ENCODE measurements around the gene HDGFL1.

Gene HDGFL1

DNA sequence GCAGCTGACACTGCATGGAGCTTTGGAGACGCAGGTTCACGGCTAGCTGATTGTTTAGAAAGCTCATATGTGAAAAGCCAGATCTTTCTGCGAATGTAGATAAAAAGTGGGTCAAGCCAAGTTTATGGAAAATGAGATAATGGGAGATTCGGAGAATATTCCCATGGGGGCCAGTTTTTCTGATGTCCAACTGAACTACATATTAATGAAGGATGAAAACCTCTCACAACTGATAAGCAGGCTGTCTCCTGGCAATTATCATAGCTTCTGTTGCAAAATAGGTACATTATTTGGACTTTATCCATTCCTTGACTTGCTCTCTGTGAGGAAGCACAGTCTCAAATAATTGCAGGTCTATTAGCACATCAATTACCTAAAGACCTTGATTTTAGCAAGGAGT lies 21.1 kb downstream of the HDGFL1 start:
- TF ChIP-seq, protein P1, sequence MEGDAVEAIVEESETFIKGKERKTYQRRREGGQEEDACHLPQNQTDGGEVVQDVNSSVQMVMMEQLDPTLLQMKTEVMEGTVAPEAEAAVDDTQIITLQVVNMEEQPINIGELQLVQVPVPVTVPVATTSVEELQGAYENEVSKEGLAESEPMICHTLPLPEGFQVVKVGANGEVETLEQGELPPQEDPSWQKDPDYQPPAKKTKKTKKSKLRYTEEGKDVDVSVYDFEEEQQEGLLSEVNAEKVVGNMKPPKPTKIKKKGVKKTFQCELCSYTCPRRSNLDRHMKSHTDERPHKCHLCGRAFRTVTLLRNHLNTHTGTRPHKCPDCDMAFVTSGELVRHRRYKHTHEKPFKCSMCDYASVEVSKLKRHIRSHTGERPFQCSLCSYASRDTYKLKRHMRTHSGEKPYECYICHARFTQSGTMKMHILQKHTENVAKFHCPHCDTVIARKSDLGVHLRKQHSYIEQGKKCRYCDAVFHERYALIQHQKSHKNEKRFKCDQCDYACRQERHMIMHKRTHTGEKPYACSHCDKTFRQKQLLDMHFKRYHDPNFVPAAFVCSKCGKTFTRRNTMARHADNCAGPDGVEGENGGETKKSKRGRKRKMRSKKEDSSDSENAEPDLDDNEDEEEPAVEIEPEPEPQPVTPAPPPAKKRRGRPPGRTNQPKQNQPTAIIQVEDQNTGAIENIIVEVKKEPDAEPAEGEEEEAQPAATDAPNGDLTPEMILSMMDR (conservative IDR thresholded peaks at IDR 0.05), result no peak
- TF ChIP-seq ZFX (IDR thresholded peaks at IDR 0.05), result no peak
- H3K27ac ChIP-seq, result no peak overlapping the region

DNA sequence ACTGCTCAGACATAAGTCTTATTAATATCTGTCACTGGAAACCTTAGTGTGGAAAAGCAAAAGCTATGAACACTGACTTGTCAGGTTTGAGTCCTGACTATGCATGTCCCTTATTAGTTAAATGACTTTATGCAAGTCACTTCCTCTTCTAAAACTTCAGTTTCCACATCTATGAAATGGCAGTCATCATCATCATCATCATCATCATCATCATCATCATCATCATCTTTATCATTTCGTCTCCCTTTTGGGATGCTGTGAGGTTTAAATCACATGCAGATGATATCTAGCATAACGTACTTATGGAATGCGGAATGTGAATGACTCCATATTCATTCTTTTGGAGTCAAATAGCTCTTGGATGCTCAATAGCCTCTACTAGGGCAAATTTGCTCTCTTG lies 24.5 kb downstream of the HDGFL1 start:
- no peak overlapping the region for H3K27ac ChIP-seq

DNA sequence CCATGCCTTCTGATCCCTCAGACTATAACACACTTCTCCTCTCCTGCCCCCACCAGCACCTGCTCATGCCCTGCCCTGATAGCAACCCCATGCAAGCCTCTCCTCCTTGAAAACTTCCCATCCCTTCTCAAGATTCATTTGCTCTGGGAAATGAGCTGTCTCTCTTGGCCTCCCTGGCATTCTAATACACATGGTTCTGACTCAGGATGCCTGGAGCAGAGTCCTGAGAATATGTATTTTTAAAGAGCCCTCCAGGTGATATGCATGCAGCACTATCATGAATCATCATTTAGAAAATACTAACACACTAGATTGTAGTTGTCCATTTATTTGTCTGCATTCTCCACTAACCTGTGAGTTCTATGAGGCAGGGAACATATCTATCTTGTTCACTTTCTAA lies 26.6 kb downstream of the HDGFL1 start:
- TF ChIP-seq, protein P1 (conservative IDR thresholded peaks at IDR 0.05), result no peak
- no peak for TF ChIP-seq ZFX (IDR thresholded peaks at IDR 0.05)
- no peak overlapping the region for H3K27ac ChIP-seq

More for the DNA sequence above, 24.5 kb downstream of the HDGFL1 start:
- TF ChIP-seq, protein P1 (conservative IDR thresholded peaks at IDR 0.05), result no peak
- no peak for TF ChIP-seq ZFX (IDR thresholded peaks at IDR 0.05)

DNA sequence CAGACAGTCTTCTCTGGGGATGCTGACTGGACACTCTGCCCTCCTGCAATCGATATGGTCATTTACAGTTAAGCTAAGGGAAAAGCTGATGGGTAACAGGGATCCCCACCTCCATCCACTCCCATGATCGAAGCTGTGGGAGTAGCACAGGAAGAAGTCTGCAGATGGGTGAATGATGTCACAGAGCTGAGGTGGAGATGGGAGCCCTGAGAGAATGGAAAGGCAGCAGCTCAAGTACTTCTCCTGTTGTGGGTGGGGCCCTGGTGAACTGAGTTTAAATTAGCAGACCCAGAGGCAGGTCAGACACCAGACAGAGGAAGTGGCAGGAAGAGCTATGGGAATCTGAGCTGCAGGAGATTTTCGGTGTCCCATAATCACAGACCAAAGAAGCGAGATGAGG lies 29.0 kb downstream of the HDGFL1 start:
- H3K27ac ChIP-seq, result no peak overlapping the region; the same call in 1 of the 2 replicates
- no peak for TF ChIP-seq ZFX (IDR thresholded peaks at IDR 0.05)
- TF ChIP-seq, protein P1 (conservative IDR thresholded peaks at IDR 0.05), result no peak

DNA sequence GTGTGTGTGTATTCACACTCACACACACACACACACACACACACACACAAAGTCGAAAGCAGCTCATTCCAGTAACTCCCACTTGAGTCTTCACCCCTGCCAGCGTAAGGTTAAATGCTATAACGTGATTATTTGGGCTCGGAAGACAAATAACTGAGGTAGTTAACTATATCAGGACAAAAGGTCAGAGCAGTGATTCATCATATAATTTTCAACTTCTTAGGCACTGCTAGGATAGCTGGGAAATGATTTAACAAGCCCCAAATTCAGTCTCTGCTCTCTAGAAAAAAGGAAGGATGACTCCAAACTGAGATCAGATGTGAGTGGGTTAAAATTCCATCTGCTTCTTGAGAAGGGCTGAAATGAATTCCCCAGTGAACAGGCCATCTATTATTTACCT lies 30.7 kb downstream of the HDGFL1 start:
- H3K27ac ChIP-seq, result peak overlapping the region; percentile 28; the same call in 1 of the 2 replicates
- TF ChIP-seq ZFX (IDR thresholded peaks at IDR 0.05), result no peak
- TF ChIP-seq, protein P1 (conservative IDR thresholded peaks at IDR 0.05), result no peak

DNA sequence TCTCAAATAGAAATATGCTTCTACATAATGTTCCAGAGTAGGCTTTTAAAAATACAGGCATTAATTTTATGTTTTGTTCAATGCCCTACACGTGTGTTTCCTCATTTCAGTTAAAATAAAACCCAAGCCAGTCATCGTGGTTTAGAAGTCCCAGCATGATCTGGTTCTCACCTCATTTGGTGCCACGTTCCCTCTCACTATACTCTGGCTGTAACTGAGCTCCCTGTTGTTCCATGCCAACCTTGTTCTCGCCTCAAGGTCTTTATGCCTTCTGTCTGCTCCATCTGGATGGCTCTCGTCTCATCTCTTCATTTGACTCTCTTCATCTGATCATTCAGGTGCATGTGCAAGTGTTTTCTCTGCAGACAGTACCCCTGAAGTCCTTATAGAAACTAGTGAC lies 32.6 kb downstream of the HDGFL1 start:
- H3K27ac ChIP-seq, result no peak overlapping the region
- TF ChIP-seq ZFX (IDR thresholded peaks at IDR 0.05), result no peak
- TF ChIP-seq, protein P1 (conservative IDR thresholded peaks at IDR 0.05), result no peak

DNA sequence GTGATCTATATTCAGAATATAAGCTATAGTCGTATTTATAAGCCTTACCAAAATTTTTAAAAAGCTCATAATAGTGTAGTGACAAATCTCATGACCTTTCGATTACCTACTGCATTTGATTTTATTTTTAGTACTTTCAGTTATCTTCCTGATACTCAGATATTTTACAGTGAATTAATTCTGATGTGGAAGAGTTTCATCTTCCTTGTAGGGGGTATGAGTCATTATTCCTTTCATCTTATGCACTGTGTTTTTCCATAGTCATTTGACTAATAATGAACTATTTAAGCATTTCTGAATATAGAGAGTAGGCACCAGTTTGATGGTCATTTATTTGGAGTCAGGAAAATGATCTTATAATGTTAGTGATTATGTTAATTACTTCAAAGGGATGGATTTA lies 36.4 kb downstream of the HDGFL1 start:
- TF ChIP-seq, protein P1 (conservative IDR thresholded peaks at IDR 0.05), result no peak
- TF ChIP-seq ZFX (IDR thresholded peaks at IDR 0.05), result no peak

More for the DNA sequence above, 36.4 kb downstream of the HDGFL1 start:
- no peak overlapping the region for H3K27ac ChIP-seq

All from C4-2B (cell line).